Measurements from ENCODE around the gene SEZ6L2.

The SEZ6L2 gene

GRCh38 chr16:29920288-29921033 is 21.1 kb upstream of the SEZ6L2 start:
- peaks cover 4% of the 10 kb centered on the region; the same call in 1 of the 2 replicates for H3K4me1 ChIP-seq (ENCODE audit: control insufficient read depth, insufficient read depth, low read length)
- H3K36me3 ChIP-seq (ENCODE audit: control insufficient read depth in 2 of 2, insufficient read depth in 1 of 2, low read length in 2 of 2): peaks cover 10 to 50% of the 10 kb centered on the region in 2 experiments
- POLR2A ChIA-PET: interaction anchor here (0.6 kb wide), 1 partner anchor 97 kb away, joined by 10 read pairs; no protein-coding TSS in a partner anchor
- no peaks in the 10 kb centered on the region for H3K9me3 ChIP-seq (ENCODE audit: control insufficient read depth, insufficient read depth, low read depth, low read length)
- no peak overlapping the region for H3K27ac ChIP-seq (ENCODE audit: extremely low read depth, low read depth, low read length)
- H3K4me3 ChIP-seq (ENCODE audit: low read depth, low read length): no peak overlapping the region
- CTCF ChIA-PET: interaction anchor here (0.6 kb wide), 1 partner anchor 230 kb away, joined by 4 read pairs; no protein-coding TSS in a partner anchor
- TF ChIP-seq ZBTB6 (tag by site-specific recombination; IDR thresholded peaks at IDR 0.05) (no peak), MYNN (tag by site-specific recombination; IDR thresholded peaks at IDR 0.05; ENCODE audit: borderline replicate concordance) (no peak), INSM2 (tag by site-specific recombination; IDR thresholded peaks at IDR 0.05) (no peak), PBX3 (CRISPR knock-in tag; IDR thresholded peaks at IDR 0.05) (no peak), ZNF776 (tag by site-specific recombination; IDR thresholded peaks at IDR 0.05; ENCODE audit: borderline replicate concordance) (no peak), ZNF791 (tag by site-specific recombination; IDR thresholded peaks at IDR 0.05) (no peak), ZNF521 (tag by site-specific recombination; IDR thresholded peaks at IDR 0.05) (no peak), ZNF280C (tag by site-specific recombination; IDR thresholded peaks at IDR 0.05) (no peak), ZNF558 (tag by site-specific recombination; IDR thresholded peaks at IDR 0.05) (no peak), ZNF112 (tag by site-specific recombination; IDR thresholded peaks at IDR 0.05) (no peak), ZNF302 (tag by site-specific recombination; IDR thresholded peaks at IDR 0.05; ENCODE audit: low read depth) (no peak), ZNF423 (tag by site-specific recombination; IDR thresholded peaks at IDR 0.05) (no peak), CTCF (tag by site-specific recombination; IDR thresholded peaks at IDR 0.05) (no peak), ZNF148 (tag by site-specific recombination; IDR thresholded peaks at IDR 0.05; ENCODE audit: borderline replicate concordance) (no peak), ZNF280D (tag by site-specific recombination; IDR thresholded peaks at IDR 0.05) (no peak), ZNF544 (tag by site-specific recombination; IDR thresholded peaks at IDR 0.05) (no peak), ZNF624 (tag by site-specific recombination; IDR thresholded peaks at IDR 0.05) (no peak), ZNF404 (tag by site-specific recombination; IDR thresholded peaks at IDR 0.05) (no peak), ZNF555 (tag by site-specific recombination; conservative IDR thresholded peaks at IDR 0.05) (no peak), ZNF792 (tag by site-specific recombination; IDR thresholded peaks at IDR 0.05) (no peak)
